Uterus (tissue), 2 donors: ENCODE data around the gene VSTM2L.

Experiments used
- POLR2A ChIP-seq, 2 donors: fragments of 450-650 bp; IDR thresholded peaks; one replicate each; pipeline ENCODE4 v1.6.1; 2016; ENCODE audit warnings: antibody characterized with exemption in 2 of 2, mild to moderate bottlenecking in 1 of 2, moderate library complexity in 1 of 2
- TF ChIP-seq, protein P1 (sequence below), 4 experiments: fragments of 200-600 bp in 2 of 4; fragments of 450-650 bp in 2 of 4; sonication (generic) in 2 of 4; IDR thresholded peaks; one replicate each; pipeline ENCODE4 v1.5.1; 2016 to 2019; ENCODE audit warnings: antibody characterized with exemption in 4 of 4, mild to moderate bottlenecking in 2 of 4, moderate library complexity in 1 of 4

GRCh38 chr20:37994512-37994911 is 91.6 kb downstream of the VSTM2L start:
- TF ChIP-seq, protein P1, sequence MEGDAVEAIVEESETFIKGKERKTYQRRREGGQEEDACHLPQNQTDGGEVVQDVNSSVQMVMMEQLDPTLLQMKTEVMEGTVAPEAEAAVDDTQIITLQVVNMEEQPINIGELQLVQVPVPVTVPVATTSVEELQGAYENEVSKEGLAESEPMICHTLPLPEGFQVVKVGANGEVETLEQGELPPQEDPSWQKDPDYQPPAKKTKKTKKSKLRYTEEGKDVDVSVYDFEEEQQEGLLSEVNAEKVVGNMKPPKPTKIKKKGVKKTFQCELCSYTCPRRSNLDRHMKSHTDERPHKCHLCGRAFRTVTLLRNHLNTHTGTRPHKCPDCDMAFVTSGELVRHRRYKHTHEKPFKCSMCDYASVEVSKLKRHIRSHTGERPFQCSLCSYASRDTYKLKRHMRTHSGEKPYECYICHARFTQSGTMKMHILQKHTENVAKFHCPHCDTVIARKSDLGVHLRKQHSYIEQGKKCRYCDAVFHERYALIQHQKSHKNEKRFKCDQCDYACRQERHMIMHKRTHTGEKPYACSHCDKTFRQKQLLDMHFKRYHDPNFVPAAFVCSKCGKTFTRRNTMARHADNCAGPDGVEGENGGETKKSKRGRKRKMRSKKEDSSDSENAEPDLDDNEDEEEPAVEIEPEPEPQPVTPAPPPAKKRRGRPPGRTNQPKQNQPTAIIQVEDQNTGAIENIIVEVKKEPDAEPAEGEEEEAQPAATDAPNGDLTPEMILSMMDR (IDR thresholded peaks at IDR 0.05), result no peak
- no peak for TF ChIP-seq POLR2A (IDR thresholded peaks at IDR 0.05)
